ENCODE results near the gene TNS3.

GRCh38 chr7:47313564-47313963 lies 268.3 kb downstream of the TNS3 start:
- no peak for TF ChIP-seq CTCF (IDR thresholded peaks at IDR 0.05)
- no peak for TF ChIP-seq TCF7L2 (IDR thresholded peaks at IDR 0.05; ENCODE audit: low read depth, low read length)
- no peak for TF ChIP-seq SIN3A (IDR thresholded peaks at IDR 0.05; ENCODE audit: borderline replicate concordance, insufficient read depth, low read depth, low read length)
- no peak; the same call in 1 of the 2 replicates for TF ChIP-seq POLR2AphosphoS5 (IDR thresholded peaks at IDR 0.05; ENCODE audit: low read depth, low read length)
